GM18873 (cell line): ENCODE data around the gene AP5M1.
A peak's percentile ranks its signal among the peaks of the same experiment; 100 is the strongest.
"Not testable (repeated sequence)": the region's sequence is repeated elsewhere in the genome, so short reads cannot be mapped to it uniquely, and the experiment has no call there.

Experiments used
- ATAC-seq: cut with Tn5 transposase; IDR thresholded peaks from one replicate; pipeline ENCODE4 v1.9.1; 2021; ENCODE audit warnings: mild to moderate bottlenecking, moderate library complexity, moderate number of reproducible peaks; ENCODE audit not compliant: unreplicated experiment, low FRiP score

Gene AP5M1

GRCh38 chr14:57268161-57269069 lies at the start of gene AP5M1, which contains the start of gene EXOC5:
Gene AP5M1 (plus strand): TSS chr14:57268971. CDS start chr14:57269315, 344 bp downstream.
Gene EXOC5 (minus strand): TSS chr14:57268905. CDS start chr14:57268648, 257 bp downstream.
- peak; percentile 79 for ATAC-seq

GRCh38 chr14:57221931-57222330 lies 46.8 kb upstream of the AP5M1 start:
- ATAC-seq = no peak

GRCh38 chr14:57227083-57227482 lies 41.7 kb upstream of the AP5M1 start:
- no peak for ATAC-seq

- not testable (repeated sequence) for ATAC-seq
Observed at GRCh38 chr14:57228320-57228719, 40.5 kb upstream of the AP5M1 start.

- no peak for ATAC-seq
Observed at GRCh38 chr14:57232006-57232405, 36.8 kb upstream of the AP5M1 start.

- ATAC-seq = not testable (repeated sequence)
Observed at GRCh38 chr14:57240115-57240514, 28.7 kb upstream of the AP5M1 start.

GRCh38 chr14:57243320-57243719 lies 25.5 kb upstream of the AP5M1 start:
- no peak for ATAC-seq

GRCh38 chr14:57244106-57244505 lies 24.7 kb upstream of the AP5M1 start:
- ATAC-seq = no peak

- ATAC-seq = no peak
Observed at GRCh38 chr14:57245941-57246340, 22.8 kb upstream of the AP5M1 start.

- ATAC-seq = no peak
Observed at GRCh38 chr14:57246933-57247657, 21.7 kb upstream of the AP5M1 start.

- ATAC-seq = no peak
Observed at GRCh38 chr14:57254884-57255283, 13.9 kb upstream of the AP5M1 start.

GRCh38 chr14:57258221-57258620 lies 10.6 kb upstream of the AP5M1 start:
- ATAC-seq = not testable (repeated sequence)

GRCh38 chr14:57259672-57260071 lies 9.1 kb upstream of the AP5M1 start:
- no peak for ATAC-seq

GRCh38 chr14:57261604-57262003 lies 7.2 kb upstream of the AP5M1 start:
- no peak for ATAC-seq

- no peak for ATAC-seq
Observed at GRCh38 chr14:57262117-57262516, 6.7 kb upstream of the AP5M1 start.

GRCh38 chr14:57266065-57266464 lies 2.7 kb upstream of the AP5M1 start:
- no peak for ATAC-seq

- ATAC-seq = no peak
Observed at GRCh38 chr14:57273236-57273635, 4.5 kb downstream of the AP5M1 start.

GRCh38 chr14:57274551-57274950 lies 5.8 kb downstream of the AP5M1 start:
- ATAC-seq = no peak

- no peak for ATAC-seq
Observed at GRCh38 chr14:57275023-57275664, 6.4 kb downstream of the AP5M1 start.

- no peak for ATAC-seq
Observed at GRCh38 chr14:57277062-57277461, 8.3 kb downstream of the AP5M1 start.

- no peak for ATAC-seq
Observed at GRCh38 chr14:57287745-57288144, 19.0 kb downstream of the AP5M1 start.
